NB4 (cell line): ENCODE data around the gene MCM7.
A peak's percentile ranks its signal among the peaks of the same experiment; 100 is the strongest.

ENCODE experiments used
- DNase-seq: peaks from one replicate; pipeline ENCODE4 v3.0.0; 2010; ENCODE audit warnings: low read depth
- H3K4me3 ChIP-seq: one replicate; pipeline ENCODE4 v1.5.1; 2011; ENCODE audit warnings: mild to moderate bottlenecking, low read depth, low read length, moderate library complexity
- CTCF ChIP-seq: IDR thresholded peaks from one replicate; pipeline ENCODE4 v1.5.1; 2012; ENCODE audit warnings: low read depth, low read length
- MAX ChIP-seq: IDR thresholded peaks from 2 replicates; pipeline ENCODE4 v1.6.1; 2011; ENCODE audit warnings: low read depth, low read length
- MYC ChIP-seq: IDR thresholded peaks from 2 replicates; pipeline ENCODE4 v1.6.1; 2011; ENCODE audit warnings: low read depth, low read length
- POLR2A ChIP-seq: IDR thresholded peaks from 2 replicates; pipeline ENCODE4 v1.6.1; 2011; ENCODE audit warnings: mild to moderate bottlenecking; ENCODE audit not compliant: insufficient read length; ENCODE audit errors: extremely low read depth

Gene MCM7

GRCh38 chr7:100061518-100062193, 39.5 kb downstream of the MCM7 start:
- TF ChIP-seq MYC, result no peak
- no peak for TF ChIP-seq POLR2A
- no peak for TF ChIP-seq MAX
- no peak for TF ChIP-seq CTCF
- DNase-seq, result no peak
- no peak overlapping the region for H3K4me3 ChIP-seq

GRCh38 chr7:100059251-100059739, 41.9 kb downstream of the MCM7 start:
- no peak for TF ChIP-seq CTCF
- no peak for TF ChIP-seq MAX
- no peak for TF ChIP-seq POLR2A
- no peak for TF ChIP-seq MYC
- DNase-seq, result no peak
- H3K4me3 ChIP-seq, result no peak overlapping the region

- no peak for TF ChIP-seq POLR2A
- TF ChIP-seq MAX, result no peak
- no peak for TF ChIP-seq CTCF
- TF ChIP-seq MYC, result no peak
- H3K4me3 ChIP-seq, result no peak overlapping the region
- no peak for DNase-seq
These were observed 44.2 kb downstream of the MCM7 start for GRCh38 chr7:100057006-100057405.

GRCh38 chr7:100053215-100053614, 48.0 kb downstream of the MCM7 start:
- DNase-seq, result peak; percentile 79
- TF ChIP-seq POLR2A (no peak), MAX (no peak), CTCF (peak; percentile 24)

GRCh38 chr7:100051611-100052010, 49.6 kb downstream of the MCM7 start:
- TF ChIP-seq MYC (no peak), POLR2A (no peak), CTCF (no peak), MAX (no peak)
- no peak for DNase-seq
- no peak overlapping the region for H3K4me3 ChIP-seq

More at GRCh38 chr7:100053215-100053614, 48.0 kb downstream of the MCM7 start:
- no peak overlapping the region for H3K4me3 ChIP-seq
